Neural cell (in vitro differentiated cells): ENCODE measurements around the gene ARMH3. TPM values are rescaled to one million over a fixed set of nuclear protein-coding genes. Genes with fewer than 3 reads are reported as not detected.

Experiments used
- H2AFZ ChIP-seq: fragments of 200-600, 300-800 bp; sonication (generic), shearing (Covaris generic); 2 replicates; pipeline ENCODE4 v1.6.0; 2014; ENCODE audit warnings: low read depth, mild to moderate bottlenecking, antibody characterized with exemption, low read length, moderate library complexity
- H3F3A ChIP-seq: fragments of 200-600 bp; shearing (Covaris generic); 2 replicates; pipeline ENCODE4 v1.6.1; 2016; ENCODE audit warnings: mild to moderate bottlenecking, moderate library complexity, mixed read lengths, antibody characterized with exemption, low read length; ENCODE audit not compliant: insufficient read depth, poor library complexity, severe bottlenecking
- H3K27ac ChIP-seq: fragments of 200-600, 300-800 bp; sonication (generic), shearing (Covaris generic); 2 replicates; pipeline ENCODE4 v1.5.1; 2014; ENCODE audit warnings: mild to moderate bottlenecking, low read length, moderate library complexity
- H3K27me3 ChIP-seq: fragments of 300-800, 200-600 bp; sonication (generic), shearing (Covaris generic); 2 replicates; pipeline ENCODE4 v1.6.0; 2014; ENCODE audit warnings: mild to moderate bottlenecking, low read depth, low read length, moderate library complexity; ENCODE audit not compliant: insufficient read depth
- H3K36me3 ChIP-seq: fragments of 300-800, 200-600 bp; sonication (generic), shearing (Covaris generic); 2 replicates; pipeline ENCODE4 v1.5.1; 2014; ENCODE audit warnings: mild to moderate bottlenecking, antibody characterized with exemption, low read length, moderate library complexity; ENCODE audit not compliant: insufficient read depth
- H3K4me2 ChIP-seq: fragments of 300-800, 200-600 bp; sonication (generic), shearing (Covaris generic); 2 replicates; pipeline ENCODE4 v1.6.0; 2014; ENCODE audit warnings: mild to moderate bottlenecking, low read length
- H3K4me3 ChIP-seq: fragments of 300-800, 200-600 bp; sonication (generic), shearing (Covaris generic); 2 replicates; pipeline ENCODE4 v1.5.1; 2014; ENCODE audit warnings: mild to moderate bottlenecking, low read length, moderate library complexity
- H3K79me2 ChIP-seq: fragments of 200-600 bp; shearing (Covaris generic); replicated peaks from 2 replicates; pipeline ENCODE4 v1.6.0; 2014; ENCODE audit warnings: mild to moderate bottlenecking, low read length, moderate library complexity; ENCODE audit not compliant: insufficient read depth
- H3K9ac ChIP-seq: fragments of 300-800, 200-600 bp; sonication (generic), shearing (Covaris generic); 2 replicates; pipeline ENCODE4 v1.6.1; 2016; ENCODE audit warnings: mild to moderate bottlenecking, low read length, mixed read lengths
- H3K9me2 ChIP-seq: fragments of 200-600 bp; shearing (Covaris generic); 2 replicates; pipeline ENCODE4 v1.6.1; 2016; ENCODE audit warnings: mild to moderate bottlenecking, low read length, mixed read lengths; ENCODE audit not compliant: insufficient read depth
- H3K9me3 ChIP-seq: fragments of 200-600, 300-800 bp; sonication (generic), shearing (Covaris generic); 2 replicates; pipeline ENCODE4 v1.6.1; 2016; ENCODE audit warnings: mild to moderate bottlenecking, mixed run types, low read length, moderate library complexity, mixed read lengths
- H4K20me1 ChIP-seq: fragments of 200-600 bp; shearing (Covaris generic); 2 replicates; pipeline ENCODE4 v1.6.1; 2016; ENCODE audit warnings: mild to moderate bottlenecking, mixed run types; ENCODE audit not compliant: insufficient read depth
- EP300 ChIP-seq: fragments of 450-650 bp; conservative IDR thresholded peaks from 2 replicates; pipeline ENCODE4 v1.6.1; 2014; ENCODE audit warnings: antibody characterized with exemption, mild to moderate bottlenecking, moderate library complexity; ENCODE audit not compliant: poor library complexity, severe bottlenecking
- EZH2 ChIP-seq: fragments of 200-600, 300-800 bp; shearing (Covaris generic), sonication (generic); IDR thresholded peaks from 2 replicates; pipeline ENCODE4 v1.6.1; 2014; ENCODE audit warnings: antibody characterized with exemption, low read length, borderline replicate concordance, mild to moderate bottlenecking; ENCODE audit not compliant: insufficient read depth, poor library complexity, severe bottlenecking
- MXI1 ChIP-seq: fragments of 450-650 bp; conservative IDR thresholded peaks from 2 replicates; pipeline ENCODE4 v1.6.1; 2014; ENCODE audit warnings: antibody characterized with exemption, mild to moderate bottlenecking; ENCODE audit not compliant: poor library complexity, severe bottlenecking
- POLR2AphosphoS5 ChIP-seq: IDR thresholded peaks from 2 replicates; pipeline ENCODE4 v1.6.1; 2012
- RAD21 ChIP-seq: fragments of 450-650 bp; conservative IDR thresholded peaks from 2 replicates; pipeline ENCODE4 v1.6.1; 2014; ENCODE audit warnings: antibody characterized with exemption, mild to moderate bottlenecking, moderate library complexity
- SMC3 ChIP-seq: fragments of 450-650 bp; conservative IDR thresholded peaks from 2 replicates; pipeline ENCODE4 v1.6.1; 2014; ENCODE audit warnings: antibody characterized with exemption, mild to moderate bottlenecking, moderate library complexity; ENCODE audit not compliant: poor library complexity
- TAF1 ChIP-seq: IDR thresholded peaks from 2 replicates; pipeline ENCODE4 v1.6.1; 2012; ENCODE audit warnings: low read depth
- polyA plus RNA-seq: library from polyadenylated mRNA; depleted of rRNA; stranded (reverse); fragments of >200 nt; gene quantifications from 2 replicates; pipeline ENCODE4 v1.2.3, GENCODE V29; 2014
- TF ChIP-seq, protein P1 (sequence below): fragments of 450-650 bp; IDR thresholded peaks from 2 replicates; pipeline ENCODE4 v1.5.1; 2014; ENCODE audit warnings: antibody characterized with exemption, mild to moderate bottlenecking, moderate library complexity; ENCODE audit not compliant: poor library complexity, severe bottlenecking
- TF ChIP-seq, protein P2 (sequence below): IDR thresholded peaks from 2 replicates; pipeline ENCODE4 v1.6.1; 2012; ENCODE audit warnings: borderline replicate concordance

ARMH3 gene
- polyA plus RNA-seq, 1 donor from 2014 or later: 13.4 TPM

DNA sequence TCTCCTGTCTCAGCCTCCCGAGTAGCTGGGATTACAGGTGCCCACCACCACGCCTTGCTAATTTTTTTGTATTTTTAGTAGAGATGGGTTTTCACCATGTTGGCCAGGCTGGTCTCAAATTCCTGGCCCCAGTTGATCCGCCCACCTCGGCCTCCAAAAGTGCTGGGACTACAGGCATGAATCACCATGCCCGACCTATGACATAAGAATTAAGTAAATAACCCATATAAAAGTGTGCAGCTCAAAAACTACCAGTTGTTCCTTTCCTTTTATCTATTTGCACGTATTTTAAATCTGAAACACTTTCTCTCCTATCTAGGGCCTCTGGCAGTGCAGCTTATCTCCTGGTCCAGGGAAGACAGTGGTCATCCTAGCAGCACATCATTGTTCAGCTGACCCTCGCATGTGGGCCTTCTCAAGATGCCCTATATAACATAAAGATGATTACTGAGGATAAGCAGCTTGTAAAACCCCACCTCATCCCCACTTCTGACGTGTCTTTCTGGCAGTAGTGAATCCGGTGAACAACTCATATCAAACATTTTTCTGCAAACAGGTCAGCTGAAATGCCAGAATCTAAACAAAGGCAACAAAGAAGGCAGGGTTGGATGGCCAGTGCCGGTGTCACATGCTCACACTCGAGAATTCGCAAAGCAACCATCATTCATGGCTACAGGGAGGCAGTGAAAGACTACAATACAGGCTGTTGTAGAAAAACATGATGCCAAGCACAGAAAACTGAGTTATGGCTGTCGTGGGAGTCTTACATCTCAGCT is 176.3 kb downstream of the ARMH3 start:
- no peaks in the 10 kb centered on the region for H3K36me3 ChIP-seq
- H3K27ac ChIP-seq: no peak overlapping the region
- no peaks in the 10 kb centered on the region for H4K20me1 ChIP-seq
- no peak overlapping the region for H3K9ac ChIP-seq
- no peak overlapping the region for H2AFZ ChIP-seq
- H3K79me2 ChIP-seq: no peaks in the 10 kb centered on the region
- no peak for TF ChIP-seq MXI1
- no peak for TF ChIP-seq TAF1
- TF ChIP-seq EZH2: no peak
- no peak for TF ChIP-seq EP300
- no peak for TF ChIP-seq SMC3
- TF ChIP-seq POLR2AphosphoS5: no peak
- TF ChIP-seq, protein P1, sequence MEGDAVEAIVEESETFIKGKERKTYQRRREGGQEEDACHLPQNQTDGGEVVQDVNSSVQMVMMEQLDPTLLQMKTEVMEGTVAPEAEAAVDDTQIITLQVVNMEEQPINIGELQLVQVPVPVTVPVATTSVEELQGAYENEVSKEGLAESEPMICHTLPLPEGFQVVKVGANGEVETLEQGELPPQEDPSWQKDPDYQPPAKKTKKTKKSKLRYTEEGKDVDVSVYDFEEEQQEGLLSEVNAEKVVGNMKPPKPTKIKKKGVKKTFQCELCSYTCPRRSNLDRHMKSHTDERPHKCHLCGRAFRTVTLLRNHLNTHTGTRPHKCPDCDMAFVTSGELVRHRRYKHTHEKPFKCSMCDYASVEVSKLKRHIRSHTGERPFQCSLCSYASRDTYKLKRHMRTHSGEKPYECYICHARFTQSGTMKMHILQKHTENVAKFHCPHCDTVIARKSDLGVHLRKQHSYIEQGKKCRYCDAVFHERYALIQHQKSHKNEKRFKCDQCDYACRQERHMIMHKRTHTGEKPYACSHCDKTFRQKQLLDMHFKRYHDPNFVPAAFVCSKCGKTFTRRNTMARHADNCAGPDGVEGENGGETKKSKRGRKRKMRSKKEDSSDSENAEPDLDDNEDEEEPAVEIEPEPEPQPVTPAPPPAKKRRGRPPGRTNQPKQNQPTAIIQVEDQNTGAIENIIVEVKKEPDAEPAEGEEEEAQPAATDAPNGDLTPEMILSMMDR: no peak
- TF ChIP-seq, protein P2, sequence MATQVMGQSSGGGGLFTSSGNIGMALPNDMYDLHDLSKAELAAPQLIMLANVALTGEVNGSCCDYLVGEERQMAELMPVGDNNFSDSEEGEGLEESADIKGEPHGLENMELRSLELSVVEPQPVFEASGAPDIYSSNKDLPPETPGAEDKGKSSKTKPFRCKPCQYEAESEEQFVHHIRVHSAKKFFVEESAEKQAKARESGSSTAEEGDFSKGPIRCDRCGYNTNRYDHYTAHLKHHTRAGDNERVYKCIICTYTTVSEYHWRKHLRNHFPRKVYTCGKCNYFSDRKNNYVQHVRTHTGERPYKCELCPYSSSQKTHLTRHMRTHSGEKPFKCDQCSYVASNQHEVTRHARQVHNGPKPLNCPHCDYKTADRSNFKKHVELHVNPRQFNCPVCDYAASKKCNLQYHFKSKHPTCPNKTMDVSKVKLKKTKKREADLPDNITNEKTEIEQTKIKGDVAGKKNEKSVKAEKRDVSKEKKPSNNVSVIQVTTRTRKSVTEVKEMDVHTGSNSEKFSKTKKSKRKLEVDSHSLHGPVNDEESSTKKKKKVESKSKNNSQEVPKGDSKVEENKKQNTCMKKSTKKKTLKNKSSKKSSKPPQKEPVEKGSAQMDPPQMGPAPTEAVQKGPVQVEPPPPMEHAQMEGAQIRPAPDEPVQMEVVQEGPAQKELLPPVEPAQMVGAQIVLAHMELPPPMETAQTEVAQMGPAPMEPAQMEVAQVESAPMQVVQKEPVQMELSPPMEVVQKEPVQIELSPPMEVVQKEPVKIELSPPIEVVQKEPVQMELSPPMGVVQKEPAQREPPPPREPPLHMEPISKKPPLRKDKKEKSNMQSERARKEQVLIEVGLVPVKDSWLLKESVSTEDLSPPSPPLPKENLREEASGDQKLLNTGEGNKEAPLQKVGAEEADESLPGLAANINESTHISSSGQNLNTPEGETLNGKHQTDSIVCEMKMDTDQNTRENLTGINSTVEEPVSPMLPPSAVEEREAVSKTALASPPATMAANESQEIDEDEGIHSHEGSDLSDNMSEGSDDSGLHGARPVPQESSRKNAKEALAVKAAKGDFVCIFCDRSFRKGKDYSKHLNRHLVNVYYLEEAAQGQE: no peak
- TF ChIP-seq RAD21: no peak
- no peaks in the 10 kb centered on the region for H3K9me3 ChIP-seq
- H3K4me3 ChIP-seq: no peak overlapping the region
- H3K9me2 ChIP-seq: no peaks in the 10 kb centered on the region
- H3K27me3 ChIP-seq: no peaks in the 10 kb centered on the region
- H3K4me2 ChIP-seq: no peak overlapping the region
- no peaks in the 10 kb centered on the region for H3F3A ChIP-seq

DNA sequence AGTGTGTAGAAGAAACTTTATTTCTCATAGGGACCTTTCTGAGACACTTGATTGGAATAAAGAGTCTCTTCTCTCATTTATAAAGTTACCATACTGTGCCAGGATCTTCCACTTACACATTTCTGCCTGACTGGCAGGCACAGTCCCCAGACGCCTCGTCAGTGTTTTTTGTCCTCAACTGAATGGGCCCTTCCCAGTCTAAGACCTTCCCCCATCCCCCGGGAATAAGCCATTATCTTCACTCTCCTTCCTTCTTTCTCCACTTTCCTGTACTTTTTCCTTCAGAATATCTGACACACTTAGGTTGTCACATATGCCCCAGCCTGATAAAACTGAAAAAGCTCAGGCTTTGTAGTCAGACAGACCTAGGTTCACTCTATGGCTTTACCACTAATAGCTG is 177.1 kb downstream of the ARMH3 start:
- H2AFZ ChIP-seq: no peak overlapping the region
- no peaks in the 10 kb centered on the region for H3F3A ChIP-seq
- H3K27ac ChIP-seq: no peak overlapping the region
- H3K27me3 ChIP-seq: no peaks in the 10 kb centered on the region
- no peaks in the 10 kb centered on the region for H4K20me1 ChIP-seq
- no peaks in the 10 kb centered on the region for H3K36me3 ChIP-seq
- H3K79me2 ChIP-seq: no peaks in the 10 kb centered on the region
- H3K4me2 ChIP-seq: no peak overlapping the region
- TF ChIP-seq EP300 (no peak), RAD21 (no peak), POLR2AphosphoS5 (no peak), TAF1 (no peak), MXI1 (no peak), SMC3 (no peak), EZH2 (no peak)
- TF ChIP-seq, protein P2: no peak
- TF ChIP-seq, protein P1: no peak
- H3K4me3 ChIP-seq: no peak overlapping the region
- no peaks in the 10 kb centered on the region for H3K9me3 ChIP-seq
- H3K9me2 ChIP-seq: no peaks in the 10 kb centered on the region
- no peak overlapping the region for H3K9ac ChIP-seq
